GM19397 (cell line): ENCODE measurements around the gene PPP2R1B.

Source experiments
- ATAC-seq: cut with Tn5 transposase; IDR thresholded peaks from one replicate; pipeline ENCODE4 v1.9.1; 2021; ENCODE audit warnings: mild to moderate bottlenecking, moderate library complexity; ENCODE audit not compliant: unreplicated experiment

The PPP2R1B gene

GRCh38 chr11:111765984-111766833, at the start of gene PPP2R1B:
PPP2R1B (minus strand) TSS chr11:111766389; CDS start chr11:111766361, 28 bp downstream.
- ATAC-seq = peak; percentile 82

GRCh38 chr11:111815489-111815888, 49.3 kb upstream of the PPP2R1B start:
- no peak for ATAC-seq

- no peak for ATAC-seq
Measured at GRCh38 chr11:111814557-111815320, 48.5 kb upstream of the PPP2R1B start.

- ATAC-seq = no peak
Measured at GRCh38 chr11:111814106-111814505, 47.9 kb upstream of the PPP2R1B start.

- ATAC-seq = no peak
Measured at GRCh38 chr11:111812211-111812610, 46.0 kb upstream of the PPP2R1B start.

GRCh38 chr11:111811445-111811844, 45.3 kb upstream of the PPP2R1B start:
- ATAC-seq = no peak

GRCh38 chr11:111808834-111809233, 42.6 kb upstream of the PPP2R1B start:
- ATAC-seq = no peak

- no peak for ATAC-seq
Measured at GRCh38 chr11:111808063-111808588, 41.9 kb upstream of the PPP2R1B start.

GRCh38 chr11:111807076-111807475, 40.9 kb upstream of the PPP2R1B start:
- no peak for ATAC-seq

- no peak for ATAC-seq
Measured at GRCh38 chr11:111801135-111801534, 34.9 kb upstream of the PPP2R1B start.

GRCh38 chr11:111798279-111798678, 32.1 kb upstream of the PPP2R1B start:
- no peak for ATAC-seq

- no peak for ATAC-seq
Measured at GRCh38 chr11:111797145-111797581, 31.0 kb upstream of the PPP2R1B start.

- ATAC-seq = no peak
Measured at GRCh38 chr11:111796696-111797095, 30.5 kb upstream of the PPP2R1B start.

GRCh38 chr11:111795334-111795985, 29.3 kb upstream of the PPP2R1B start:
- no peak for ATAC-seq

GRCh38 chr11:111793863-111794262, 27.7 kb upstream of the PPP2R1B start:
- no peak for ATAC-seq

- ATAC-seq = no peak
Measured at GRCh38 chr11:111792955-111793500, 26.8 kb upstream of the PPP2R1B start.

- ATAC-seq = no peak
Measured at GRCh38 chr11:111792314-111792713, 26.1 kb upstream of the PPP2R1B start.

GRCh38 chr11:111788464-111788863, 22.3 kb upstream of the PPP2R1B start:
- ATAC-seq = no peak

- no peak for ATAC-seq
Measured at GRCh38 chr11:111788051-111788450, 21.9 kb upstream of the PPP2R1B start.

- ATAC-seq = no peak
Measured at GRCh38 chr11:111785886-111786412, 19.8 kb upstream of the PPP2R1B start.

GRCh38 chr11:111785076-111785475, 18.9 kb upstream of the PPP2R1B start:
- ATAC-seq = no peak
